ENCODE measurements around the gene DRC7.
"Not testable (repeated sequence)": the region's sequence is repeated elsewhere in the genome, so short reads cannot be mapped to it uniquely, and the experiment has no call there.

The DRC7 gene

DNA sequence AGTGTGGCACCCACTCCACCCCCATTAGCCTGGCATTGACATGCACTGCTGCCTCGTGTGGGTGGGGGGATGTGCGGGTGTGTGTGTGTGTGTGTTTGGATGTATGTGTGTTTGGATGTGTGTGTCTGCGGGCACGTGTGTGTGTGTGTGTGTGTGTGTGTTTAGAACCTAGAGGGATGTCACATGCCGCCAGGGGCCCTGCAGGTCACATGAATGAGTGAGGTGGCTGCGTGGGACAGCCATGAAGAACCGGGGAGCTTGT, 50.0 kb downstream of the DRC7 start:
- H3K4me3 ChIP-seq (ENCODE audit: insufficient read depth, low read depth, low read length) = no peak overlapping the region
- 86 to 91% methylated on average over 7 of the region's 7 CpGs for WGBS, 2 experiments
- H3K36me3 ChIP-seq (ENCODE audit: control insufficient read depth, insufficient read depth, low read length) = peaks cover 4% of the 10 kb centered on the region
- no peaks in the 10 kb centered on the region for H3K9me3 ChIP-seq (ENCODE audit: control insufficient read depth, low read length)
- no peak overlapping the region for H3K27ac ChIP-seq (ENCODE audit: insufficient read depth, low read depth, low read length, poor library complexity, severe bottlenecking)
- H3K27me3 ChIP-seq (ENCODE audit: control insufficient read depth, insufficient read depth, low read length, poor library complexity, severe bottlenecking) = no peaks in the 10 kb centered on the region
- peaks cover 10% of the 10 kb centered on the region for H3K4me1 ChIP-seq (ENCODE audit: control insufficient read depth, insufficient read depth, low read length)

DNA sequence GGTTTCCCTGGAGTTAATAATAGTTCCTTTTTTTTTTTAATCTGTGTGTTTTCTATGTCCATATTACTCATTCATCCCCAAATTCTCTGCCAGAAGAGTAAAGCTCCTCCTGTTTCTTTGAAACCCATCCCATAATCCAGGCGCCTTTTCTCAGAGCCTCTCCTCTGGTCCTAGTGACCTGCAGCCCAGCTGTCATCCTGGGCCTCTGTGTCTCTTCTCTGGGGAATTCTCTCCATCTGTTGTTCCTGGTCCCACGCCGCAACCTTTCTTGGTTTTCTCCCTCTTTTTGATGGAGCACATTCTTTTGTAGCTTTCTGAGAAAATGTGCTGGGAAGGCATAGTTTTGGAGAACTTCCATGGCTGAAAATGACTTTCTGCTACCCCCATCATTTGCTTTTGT, 51.2 kb downstream of the DRC7 start:
- Histone ChIP-seq H3K27me3 (ENCODE audit: control insufficient read depth, insufficient read depth, low read length, poor library complexity, severe bottlenecking) (no peaks in the 10 kb centered on the region), H3K4me3 (ENCODE audit: insufficient read depth, low read depth, low read length) (no peak overlapping the region), H3K4me1 (ENCODE audit: control insufficient read depth, insufficient read depth, low read length) (peaks cover 10% of the 10 kb centered on the region), H3K36me3 (ENCODE audit: control insufficient read depth, insufficient read depth, low read length) (peaks cover 4% of the 10 kb centered on the region), H3K27ac (ENCODE audit: insufficient read depth, low read depth, low read length, poor library complexity, severe bottlenecking) (no peak overlapping the region), H3K9me3 (ENCODE audit: control insufficient read depth, low read length) (no peaks in the 10 kb centered on the region)
- WGBS, 2 experiments = 93 to 98% methylated on average over 3 of the region's 3 CpGs

- H3K36me3 ChIP-seq (ENCODE audit: control insufficient read depth, insufficient read depth, low read length); H3K27ac ChIP-seq (ENCODE audit: insufficient read depth, low read depth, low read length, poor library complexity, severe bottlenecking); H3K27me3 ChIP-seq (ENCODE audit: control insufficient read depth, insufficient read depth, low read length, poor library complexity, severe bottlenecking); H3K9me3 ChIP-seq (ENCODE audit: control insufficient read depth, low read length); H3K4me3 ChIP-seq (ENCODE audit: insufficient read depth, low read depth, low read length); H3K4me1 ChIP-seq (ENCODE audit: control insufficient read depth, insufficient read depth, low read length): not testable (repeated sequence)
- 88 to 93% methylated on average over 6 to 7 of the region's 7 CpGs for WGBS, 2 experiments
These were observed 51.7 kb downstream of the DRC7 start for GRCh38 chr16:57746316-57746715.

DNA sequence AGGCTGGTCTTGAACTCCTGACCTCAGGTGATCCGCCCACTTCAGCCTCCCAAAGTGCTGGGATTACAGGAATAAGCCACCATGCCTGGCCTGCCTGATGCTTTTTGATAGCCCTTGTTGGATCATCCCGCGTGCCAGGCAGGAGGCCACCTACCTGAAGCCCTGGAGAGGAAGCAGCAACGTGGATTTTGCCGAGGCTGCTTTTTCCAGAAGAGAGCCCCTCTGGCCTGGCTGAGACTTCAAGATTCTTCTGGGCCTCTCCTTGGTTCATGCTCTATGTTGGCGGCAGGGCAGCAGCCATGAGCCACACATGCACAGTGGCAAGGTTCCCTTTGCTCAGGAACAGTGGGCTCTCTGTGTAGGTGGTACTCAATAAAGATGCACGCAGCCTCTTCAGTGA, 52.5 kb downstream of the DRC7 start:
- H3K4me3 ChIP-seq (ENCODE audit: insufficient read depth, low read depth, low read length) = no peak overlapping the region
- no peaks in the 10 kb centered on the region for H3K9me3 ChIP-seq (ENCODE audit: control insufficient read depth, low read length)
- no peak overlapping the region for H3K27ac ChIP-seq (ENCODE audit: insufficient read depth, low read depth, low read length, poor library complexity, severe bottlenecking)
- 87 to 88% methylated on average over 7 of the region's 7 CpGs for whole genome bisulfite sequencing, 2 experiments
- H3K4me1 ChIP-seq (ENCODE audit: control insufficient read depth, insufficient read depth, low read length) = peaks cover 10% of the 10 kb centered on the region
- peaks cover 4% of the 10 kb centered on the region for H3K36me3 ChIP-seq (ENCODE audit: control insufficient read depth, insufficient read depth, low read length)
- no peaks in the 10 kb centered on the region for H3K27me3 ChIP-seq (ENCODE audit: control insufficient read depth, insufficient read depth, low read length, poor library complexity, severe bottlenecking)

- peaks cover 10% of the 10 kb centered on the region for H3K4me1 ChIP-seq (ENCODE audit: control insufficient read depth, insufficient read depth, low read length)
- 67 to 69% methylated on average over 12 of the region's 12 CpGs for whole genome bisulfite sequencing, 2 experiments
- peaks cover 4% of the 10 kb centered on the region for H3K36me3 ChIP-seq (ENCODE audit: control insufficient read depth, insufficient read depth, low read length)
- no peaks in the 10 kb centered on the region for H3K27me3 ChIP-seq (ENCODE audit: control insufficient read depth, insufficient read depth, low read length, poor library complexity, severe bottlenecking)
- no peak overlapping the region for H3K4me3 ChIP-seq (ENCODE audit: insufficient read depth, low read depth, low read length)
- no peaks in the 10 kb centered on the region for H3K9me3 ChIP-seq (ENCODE audit: control insufficient read depth, low read length)
- H3K27ac ChIP-seq (ENCODE audit: insufficient read depth, low read depth, low read length, poor library complexity, severe bottlenecking) = no peak overlapping the region
These were observed 52.9 kb downstream of the DRC7 start for GRCh38 chr16:57747496-57747895.

GRCh38 chr16:57747996-57748395, 53.4 kb downstream of the DRC7 start:
- Histone ChIP-seq H3K4me3 (ENCODE audit: insufficient read depth, low read depth, low read length) (no peak overlapping the region), H3K9me3 (ENCODE audit: control insufficient read depth, low read length) (no peaks in the 10 kb centered on the region), H3K27ac (ENCODE audit: insufficient read depth, low read depth, low read length, poor library complexity, severe bottlenecking) (no peak overlapping the region), H3K27me3 (ENCODE audit: control insufficient read depth, insufficient read depth, low read length, poor library complexity, severe bottlenecking) (no peaks in the 10 kb centered on the region), H3K36me3 (ENCODE audit: control insufficient read depth, insufficient read depth, low read length) (peaks cover 4% of the 10 kb centered on the region), H3K4me1 (ENCODE audit: control insufficient read depth, insufficient read depth, low read length) (peaks cover 10% of the 10 kb centered on the region)
- 92 to 96% methylated on average over 6 of the region's 6 CpGs for WGBS, 2 experiments

- Histone ChIP-seq H3K4me3 (ENCODE audit: insufficient read depth, low read depth, low read length) (no peak overlapping the region), H3K36me3 (ENCODE audit: control insufficient read depth, insufficient read depth, low read length) (peaks cover 4% of the 10 kb centered on the region), H3K27ac (ENCODE audit: insufficient read depth, low read depth, low read length, poor library complexity, severe bottlenecking) (no peak overlapping the region), H3K4me1 (ENCODE audit: control insufficient read depth, insufficient read depth, low read length) (peaks cover 10% of the 10 kb centered on the region), H3K9me3 (ENCODE audit: control insufficient read depth, low read length) (no peaks in the 10 kb centered on the region), H3K27me3 (ENCODE audit: control insufficient read depth, insufficient read depth, low read length, poor library complexity, severe bottlenecking) (no peaks in the 10 kb centered on the region)
- 96% methylated on average over 11 of the region's 11 CpGs for WGBS, 2 experiments
These were observed 54.0 kb downstream of the DRC7 start for GRCh38 chr16:57748596-57748995.

GRCh38 chr16:57749101-57749692, 54.6 kb downstream of the DRC7 start:
- peaks cover 4% of the 10 kb centered on the region for H3K36me3 ChIP-seq (ENCODE audit: control insufficient read depth, insufficient read depth, low read length)
- WGBS, 2 experiments = 94 to 97% methylated on average over 3 of the region's 3 CpGs
- no peaks in the 10 kb centered on the region for H3K9me3 ChIP-seq (ENCODE audit: control insufficient read depth, low read length)
- H3K4me1 ChIP-seq (ENCODE audit: control insufficient read depth, insufficient read depth, low read length) = peaks cover 10% of the 10 kb centered on the region
- H3K27me3 ChIP-seq (ENCODE audit: control insufficient read depth, insufficient read depth, low read length, poor library complexity, severe bottlenecking) = no peaks in the 10 kb centered on the region
- no peak overlapping the region for H3K27ac ChIP-seq (ENCODE audit: insufficient read depth, low read depth, low read length, poor library complexity, severe bottlenecking)
- no peak overlapping the region for H3K4me3 ChIP-seq (ENCODE audit: insufficient read depth, low read depth, low read length)

- 88 to 92% methylated on average over 5 of the region's 5 CpGs for WGBS, 2 experiments
- no peak overlapping the region for H3K4me3 ChIP-seq (ENCODE audit: insufficient read depth, low read depth, low read length)
- H3K4me1 ChIP-seq (ENCODE audit: control insufficient read depth, insufficient read depth, low read length) = peaks cover 10% of the 10 kb centered on the region
- peaks cover under 1% of the 10 kb centered on the region for H3K36me3 ChIP-seq (ENCODE audit: control insufficient read depth, insufficient read depth, low read length)
- no peaks in the 10 kb centered on the region for H3K27me3 ChIP-seq (ENCODE audit: control insufficient read depth, insufficient read depth, low read length, poor library complexity, severe bottlenecking)
- no peak overlapping the region for H3K27ac ChIP-seq (ENCODE audit: insufficient read depth, low read depth, low read length, poor library complexity, severe bottlenecking)
- no peaks in the 10 kb centered on the region for H3K9me3 ChIP-seq (ENCODE audit: control insufficient read depth, low read length)
These were observed 55.3 kb downstream of the DRC7 start for GRCh38 chr16:57749856-57750452.

DNA sequence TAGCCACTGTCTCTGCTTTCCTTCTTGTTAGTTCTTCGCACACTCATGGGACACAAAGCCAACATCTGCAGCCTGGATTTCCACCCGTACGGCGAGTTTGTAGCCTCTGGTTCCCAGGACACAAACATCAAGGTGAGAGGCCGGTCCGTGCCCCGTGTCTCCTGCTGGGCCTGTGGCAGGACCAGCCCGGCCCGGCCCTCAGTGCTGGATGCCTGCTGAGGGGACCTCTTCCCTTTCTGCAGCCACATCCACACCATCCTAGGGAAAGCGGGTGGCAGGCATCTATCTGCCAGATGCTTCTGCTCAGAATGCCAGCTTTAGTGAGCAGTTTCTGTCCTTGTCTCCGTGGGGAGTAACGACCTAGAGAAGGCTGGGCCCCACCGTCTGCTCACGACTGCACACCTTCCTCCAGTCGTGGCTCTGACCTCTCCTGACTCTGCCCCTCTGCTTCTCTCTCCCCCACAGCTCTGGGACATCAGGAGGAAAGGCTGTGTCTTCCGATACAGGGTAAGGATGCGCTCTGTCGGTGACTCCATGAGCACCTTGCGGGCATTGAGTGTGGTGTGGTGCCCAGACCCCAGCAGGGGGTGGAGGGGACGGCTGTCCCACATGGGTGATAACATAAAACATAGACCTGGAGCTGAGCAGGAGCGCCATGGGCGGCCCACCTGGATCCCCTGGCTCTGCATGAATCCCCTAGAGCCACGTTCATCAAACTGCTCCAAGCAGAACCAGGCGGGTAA, 56.4 kb downstream of the DRC7 start:
- Histone ChIP-seq H3K36me3 (ENCODE audit: control insufficient read depth, insufficient read depth, low read length) (no peaks in the 10 kb centered on the region), H3K4me3 (ENCODE audit: insufficient read depth, low read depth, low read length) (no peak overlapping the region), H3K27ac (ENCODE audit: insufficient read depth, low read depth, low read length, poor library complexity, severe bottlenecking) (no peak overlapping the region), H3K4me1 (ENCODE audit: control insufficient read depth, insufficient read depth, low read length) (peaks cover 10% of the 10 kb centered on the region), H3K9me3 (ENCODE audit: control insufficient read depth, low read length) (no peaks in the 10 kb centered on the region), H3K27me3 (ENCODE audit: control insufficient read depth, insufficient read depth, low read length, poor library complexity, severe bottlenecking) (no peaks in the 10 kb centered on the region)
- 91 to 93% methylated on average over 24 of the region's 24 CpGs for WGBS, 2 experiments

Measured in ectodermal cell (in vitro differentiated cells).